B cell (primary cell): ENCODE measurements around the gene LYST. TPM values are rescaled to one million over a fixed set of nuclear protein-coding genes. Genes with fewer than 3 reads are reported as not detected.

Experiments used
- ATAC-seq: fragments of 200-7000 bp; cut with Tn5 transposase; one replicate; pipeline ENCODE4 v1.10.0; 2021; ENCODE audit warnings: low read depth, mild to moderate bottlenecking, moderate number of reproducible peaks, moderate library complexity
- CTCF ChIA-PET: fragments of 350-600 bp; sonication (Branson Sonifier 250); formaldehyde crosslinking; loops from one replicate; lab custom pipeline; 2021; ENCODE audit warnings: antibody characterized with exemption, inconsistent platforms; lab: Charles Lee
- POLR2A ChIA-PET: fragments of 350-600 bp; sonication (Branson Sonifier 250); formaldehyde crosslinking; loops from one replicate; lab custom pipeline; 2021; ENCODE audit warnings: antibody characterized with exemption; lab: Charles Lee
- DNase-seq: peaks from one replicate; pipeline ENCODE4 v3.0.0; 2013
- H2AFZ ChIP-seq: 2 replicates; pipeline ENCODE4 v1.6.1; 2012; ENCODE audit warnings: mild to moderate bottlenecking, low read depth, low read length; ENCODE audit not compliant: insufficient read depth, poor library complexity, severe bottlenecking
- H3K27ac ChIP-seq, 2 donors: 1 replicate in 1 of 2; 2 replicates in 1 of 2; pipeline ENCODE4 v1.5.1; 2012 to 2013; ENCODE audit warnings: low read length in 2 of 2, mild to moderate bottlenecking in 2 of 2, moderate library complexity in 1 of 2
- H3K27me3 ChIP-seq, 4 experiments: fragments of 200-600 bp in 1 of 4; sonication (generic) in 1 of 4; replicated peaks in 1 of 4; 1 replicate in 2 of 4; 2 replicates in 2 of 4; pipeline versions ENCODE4 v1.6.1 to v1.7.0; 2013 to 2016; ENCODE audit warnings: low read length in 3 of 4, mild to moderate bottlenecking in 2 of 4, mixed read lengths in 1 of 4, moderate library complexity in 1 of 4; ENCODE audit not compliant: insufficient read depth in 4 of 4, control insufficient read depth in 3 of 4; ENCODE audit errors: control extremely low read depth in 1 of 4
- H3K36me3 ChIP-seq, 2 experiments: replicated peaks in 1 of 2; 1 replicate in 1 of 2; 2 replicates in 1 of 2; pipeline versions ENCODE4 v1.6.1 to v1.7.1; 2013; ENCODE audit warnings: low read length in 1 of 2; ENCODE audit not compliant: insufficient read depth in 2 of 2, control insufficient read depth in 1 of 2; ENCODE audit errors: control extremely low read depth in 1 of 2, extremely low read depth in 1 of 2
- H3K4me1 ChIP-seq, 2 donors: fragments of 200-600 bp in 1 of 2; sonication (generic) in 1 of 2; 1 replicate in 1 of 2; 2 replicates in 1 of 2; pipeline versions ENCODE4 v1.5.1 to v1.6.1; 2013 to 2017; ENCODE audit warnings: low read length in 2 of 2; ENCODE audit not compliant: control insufficient read depth in 2 of 2, insufficient read depth in 2 of 2
- H3K4me2 ChIP-seq: replicated peaks from 2 replicates; pipeline ENCODE3; 2012; ENCODE audit warnings: mild to moderate bottlenecking, low read depth, low read length; ENCODE audit not compliant: poor library complexity, severe bottlenecking
- H3K4me3 ChIP-seq, 5 experiments: fragments of 200-600 bp in 1 of 5; sonication (generic) in 1 of 5; 1 replicate in 3 of 5; 2 replicates in 2 of 5; pipeline versions ENCODE4 v1.5.1 to v1.7.0; 2011 to 2016; ENCODE audit warnings: low read length in 4 of 5, mild to moderate bottlenecking in 4 of 5, low read depth in 2 of 5, control low read depth in 1 of 5, moderate library complexity in 1 of 5; ENCODE audit not compliant: insufficient read depth in 1 of 5; ENCODE audit errors: control extremely low read depth in 1 of 5, extremely low read depth in 1 of 5
- H3K79me2 ChIP-seq: fragments of 200-600 bp; sonication (generic); one replicate; pipeline ENCODE4 v1.6.0; 2016; ENCODE audit warnings: low read length; ENCODE audit not compliant: control insufficient read depth, insufficient read depth
- H3K9ac ChIP-seq: fragments of 200-600 bp; sonication (generic); 2 replicates; pipeline ENCODE4 v1.6.1; 2017; ENCODE audit warnings: mild to moderate bottlenecking, low read length, moderate library complexity
- H3K9me3 ChIP-seq, 3 donors: one replicate each; pipeline versions ENCODE4 v1.6.1 to v1.7.1; 2013; ENCODE audit warnings: low read length in 2 of 3; ENCODE audit not compliant: control insufficient read depth in 2 of 3, insufficient read depth in 1 of 3; ENCODE audit errors: control extremely low read depth in 1 of 3
- H4K20me1 ChIP-seq: 2 replicates; pipeline ENCODE4 v1.6.0; 2012; ENCODE audit warnings: mild to moderate bottlenecking, low read length; ENCODE audit not compliant: insufficient read depth, control insufficient read depth, poor library complexity, severe bottlenecking
- H3K27ac Mint-ChIP-seq: one replicate; pipeline ENCODE4 v1.8.0; 2021; ENCODE audit warnings: mixed read lengths
- H3K27me3 Mint-ChIP-seq: one replicate; pipeline ENCODE4 v1.8.0; 2021; ENCODE audit warnings: mixed read lengths
- H3K4me1 Mint-ChIP-seq: one replicate; pipeline ENCODE4 v1.8.0; 2021; ENCODE audit warnings: mixed read lengths
- H3K4me3 Mint-ChIP-seq: one replicate; pipeline ENCODE4 v1.8.0; 2021; ENCODE audit warnings: mixed read lengths
- H3K9me3 Mint-ChIP-seq: one replicate; pipeline ENCODE4 v1.8.0; 2022; ENCODE audit warnings: mixed read lengths; ENCODE audit not compliant: insufficient read depth
- CTCF ChIP-seq: fragments of 200-600 bp; IDR thresholded peaks from one replicate; pipeline ENCODE4 v1.8.0; 2022; ENCODE audit warnings: antibody characterized with exemption, mild to moderate bottlenecking
- EZH2 ChIP-seq: IDR thresholded peaks from 2 replicates; pipeline ENCODE4 v1.6.1; 2012; ENCODE audit warnings: borderline replicate concordance, low read depth, mild to moderate bottlenecking, moderate library complexity, low read length; ENCODE audit not compliant: insufficient read depth, poor library complexity, severe bottlenecking
- WGBS: methylation state at CpG from one replicate; pipeline ENCODE4 v1.1.5; 2013; ENCODE audit warnings: missing lambda C conversion rate; ENCODE audit not compliant: insufficient coverage; 5-methylcytosine and 5-hydroxymethylcytosine counted together
- intact Hi-C: fragments of 100-400 bp; cut with micrococcal nuclease; formaldehyde crosslinking; loops from one replicate; pipeline ENCODE4 v1.10.0; 2022
- polyA plus RNA-seq: library from polyadenylated mRNA; depleted of rRNA; stranded (reverse); fragments of >200 nt; gene quantifications from 2 replicates; pipeline ENCODE4 v1.2.3, GENCODE V29; 2012
- total RNA-seq, 2 donors: library from RNA; stranded (reverse); fragments of 120-200 nt in 1 of 2; gene quantifications; 1 replicate in 1 of 2; 2 replicates in 1 of 2; pipeline versions ENCODE4 v1.2.3 to v1.2.4, GENCODE V29; 2013 to 2022

Gene LYST
- total and polyA plus RNA-seq, 2 donors (not counting 1 experiment from before 2014, with no cell fraction given) = 50.4 to 120 TPM

GRCh38 chr1:235809688-235810397, 56.9 kb downstream of the LYST start:
- POLR2A ChIA-PET = no interaction called here
- Histone ChIP-seq H4K20me1 (peaks cover 6% of the 10 kb centered on the region), H2AFZ (no peak overlapping the region), H3K36me3 (peaks cover 16 to 33% of the 10 kb centered on the region in 2 experiments), H3K27ac (no peak overlapping the region), H3K79me2 (no peaks in the 10 kb centered on the region), H3K4me2 (no peak overlapping the region), H3K9me3 (no peaks in the 10 kb centered on the region), H3K27me3 (no peaks in the 10 kb centered on the region), H3K4me1 (no peaks in the 10 kb centered on the region), H3K9ac (no peak overlapping the region), H3K4me3 (no peak overlapping the region)
- 100% methylated on average over 11 of the region's 12 CpGs for WGBS
- no peak overlapping the region for H3K27ac Mint-ChIP-seq
- no peaks in the 10 kb centered on the region for H3K27me3 Mint-ChIP-seq
- no peak for DNase-seq
- CTCF ChIA-PET = interaction anchor here (1.1 kb wide), 1 partner anchor 162 kb away, joined by 3 read pairs; no protein-coding TSS in a partner anchor
- no peaks in the 10 kb centered on the region for H3K4me1 Mint-ChIP-seq
- no peak overlapping the region for H3K4me3 Mint-ChIP-seq
- no peaks in the 10 kb centered on the region for H3K9me3 Mint-ChIP-seq
- intact Hi-C loops = no loop called here
- TF ChIP-seq EZH2 = no peak
- no peak for TF ChIP-seq CTCF
- no peak for ATAC-seq

- POLR2A ChIA-PET = no interaction called here
- no peak overlapping the region for H3K27ac Mint-ChIP-seq
- H3K4me1 Mint-ChIP-seq = no peaks in the 10 kb centered on the region
- no peaks in the 10 kb centered on the region for H3K79me2 ChIP-seq
- no peak for DNase-seq
- 86% methylated on average over 1 of the region's 6 CpGs for WGBS
- H3K4me1 ChIP-seq = no peaks in the 10 kb centered on the region
- H3K9ac ChIP-seq = no peak overlapping the region
- no peak overlapping the region for H3K4me2 ChIP-seq
- CTCF ChIA-PET = no interaction called here
- no peak overlapping the region for H3K4me3 Mint-ChIP-seq
- TF ChIP-seq CTCF (no peak), EZH2 (no peak)
- H4K20me1 ChIP-seq = peaks cover 6% of the 10 kb centered on the region
- H3K9me3 ChIP-seq = no peaks in the 10 kb centered on the region
- no peak for ATAC-seq
- no peak overlapping the region for H3K27ac ChIP-seq
- no peak overlapping the region for H2AFZ ChIP-seq
- no peak overlapping the region for H3K4me3 ChIP-seq
- H3K9me3 Mint-ChIP-seq = no peaks in the 10 kb centered on the region
- H3K27me3 ChIP-seq = no peaks in the 10 kb centered on the region
- no peaks in the 10 kb centered on the region for H3K27me3 Mint-ChIP-seq
- peaks cover 16 to 41% of the 10 kb centered on the region in 2 experiments for H3K36me3 ChIP-seq
- intact Hi-C loops = no loop called here
Observed at GRCh38 chr1:235808223-235808622, 58.5 kb downstream of the LYST start.
